Measurements from ENCODE around the gene KLHL36.
"Not testable (repeated sequence)": the region's sequence is repeated elsewhere in the genome, so short reads cannot be mapped to it uniquely, and the experiment has no call there.

KLHL36 gene

GRCh38 chr16:84630446-84631152 lies 17.7 kb upstream of the KLHL36 start:
- Histone ChIP-seq H3K4me3 (IDR thresholded peaks at IDR 0.05; ENCODE audit: insufficient read depth, low read depth, low read length) (no peak overlapping the region), H3K79me2 (ENCODE audit: insufficient read depth, low read depth) (no peaks in the 10 kb centered on the region), H3K4me2 (peak overlapping the region; percentile 30; the same call in 1 of the 2 replicates), H3K4me1 (ENCODE audit: low read depth, poor library complexity, severe bottlenecking) (peaks cover 29% of the 10 kb centered on the region), H3K9ac (no peak overlapping the region), H4K20me1 (ENCODE audit: insufficient read depth) (no peaks in the 10 kb centered on the region), H2AFZ (ENCODE audit: low read depth) (no peak overlapping the region), H3K27me3 (ENCODE audit: insufficient read depth, low read depth) (peaks cover 5% of the 10 kb centered on the region; the same call in 1 of the 2 replicates), H3K27ac (no peak overlapping the region), H3K36me3 (ENCODE audit: insufficient read depth) (no peaks in the 10 kb centered on the region)
- TF ChIP-seq, protein P1, sequence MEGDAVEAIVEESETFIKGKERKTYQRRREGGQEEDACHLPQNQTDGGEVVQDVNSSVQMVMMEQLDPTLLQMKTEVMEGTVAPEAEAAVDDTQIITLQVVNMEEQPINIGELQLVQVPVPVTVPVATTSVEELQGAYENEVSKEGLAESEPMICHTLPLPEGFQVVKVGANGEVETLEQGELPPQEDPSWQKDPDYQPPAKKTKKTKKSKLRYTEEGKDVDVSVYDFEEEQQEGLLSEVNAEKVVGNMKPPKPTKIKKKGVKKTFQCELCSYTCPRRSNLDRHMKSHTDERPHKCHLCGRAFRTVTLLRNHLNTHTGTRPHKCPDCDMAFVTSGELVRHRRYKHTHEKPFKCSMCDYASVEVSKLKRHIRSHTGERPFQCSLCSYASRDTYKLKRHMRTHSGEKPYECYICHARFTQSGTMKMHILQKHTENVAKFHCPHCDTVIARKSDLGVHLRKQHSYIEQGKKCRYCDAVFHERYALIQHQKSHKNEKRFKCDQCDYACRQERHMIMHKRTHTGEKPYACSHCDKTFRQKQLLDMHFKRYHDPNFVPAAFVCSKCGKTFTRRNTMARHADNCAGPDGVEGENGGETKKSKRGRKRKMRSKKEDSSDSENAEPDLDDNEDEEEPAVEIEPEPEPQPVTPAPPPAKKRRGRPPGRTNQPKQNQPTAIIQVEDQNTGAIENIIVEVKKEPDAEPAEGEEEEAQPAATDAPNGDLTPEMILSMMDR (conservative IDR thresholded peaks at IDR 0.05; ENCODE audit: low read depth, low read length): no peak

DNA sequence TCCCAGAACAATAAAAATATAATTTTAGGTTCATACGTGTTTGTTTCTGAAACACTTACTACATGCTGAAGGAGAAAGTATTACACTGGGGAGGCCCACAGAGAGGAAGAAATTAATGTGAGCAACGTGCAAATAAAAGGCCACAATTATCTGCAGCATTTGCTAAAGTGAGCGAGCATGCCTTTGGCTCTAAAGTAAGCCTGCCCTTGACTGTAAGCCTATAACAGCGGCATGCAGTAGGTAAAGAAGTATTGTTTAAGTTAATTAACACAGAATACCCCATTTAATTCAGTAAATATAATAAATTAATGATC lies 17.2 kb upstream of the KLHL36 start:
- no peak overlapping the region for H3K4me3 ChIP-seq (IDR thresholded peaks at IDR 0.05; ENCODE audit: insufficient read depth, low read depth, low read length)
- H4K20me1 ChIP-seq (ENCODE audit: insufficient read depth): no peaks in the 10 kb centered on the region
- H3K27me3 ChIP-seq (ENCODE audit: insufficient read depth, low read depth): peaks cover 5% of the 10 kb centered on the region; the same call in 1 of the 2 replicates
- no peaks in the 10 kb centered on the region for H3K79me2 ChIP-seq (ENCODE audit: insufficient read depth, low read depth)
- H3K4me1 ChIP-seq (ENCODE audit: low read depth, poor library complexity, severe bottlenecking): peaks cover 29% of the 10 kb centered on the region
- TF ChIP-seq, protein P1 (conservative IDR thresholded peaks at IDR 0.05; ENCODE audit: low read depth, low read length): no peak
- no peak overlapping the region for H3K27ac ChIP-seq
- no peak overlapping the region for H2AFZ ChIP-seq (ENCODE audit: low read depth)
- H3K4me2 ChIP-seq: peak overlapping the region; percentile 30; the same call in 1 of the 2 replicates
- H3K36me3 ChIP-seq (ENCODE audit: insufficient read depth): no peaks in the 10 kb centered on the region
- no peak overlapping the region for H3K9ac ChIP-seq

GRCh38 chr16:84631886-84632285 lies 16.4 kb upstream of the KLHL36 start:
- Histone ChIP-seq H3K4me3 (IDR thresholded peaks at IDR 0.05; ENCODE audit: insufficient read depth, low read depth, low read length) (no peak overlapping the region), H3K9ac (no peak overlapping the region), H3K27me3 (ENCODE audit: insufficient read depth, low read depth) (peaks cover 5% of the 10 kb centered on the region; the same call in 1 of the 2 replicates), H3K4me1 (ENCODE audit: low read depth, poor library complexity, severe bottlenecking) (peaks cover 29% of the 10 kb centered on the region), H3K79me2 (ENCODE audit: insufficient read depth, low read depth) (no peaks in the 10 kb centered on the region), H3K27ac (no peak overlapping the region), H3K4me2 (no peak overlapping the region), H4K20me1 (ENCODE audit: insufficient read depth) (no peaks in the 10 kb centered on the region), H2AFZ (ENCODE audit: low read depth) (no peak overlapping the region), H3K36me3 (ENCODE audit: insufficient read depth) (no peaks in the 10 kb centered on the region)
- TF ChIP-seq, protein P1 (conservative IDR thresholded peaks at IDR 0.05; ENCODE audit: low read depth, low read length): no peak

- peaks cover 24% of the 10 kb centered on the region for H3K4me1 ChIP-seq (ENCODE audit: low read depth, poor library complexity, severe bottlenecking)
- not testable (repeated sequence) for H3K9ac ChIP-seq
These were observed 15.4 kb upstream of the KLHL36 start for GRCh38 chr16:84632862-84633261.

GRCh38 chr16:84633622-84634021 lies 14.7 kb upstream of the KLHL36 start:
- Histone ChIP-seq H3K4me2 (no peak overlapping the region), H3K4me3 (IDR thresholded peaks at IDR 0.05; ENCODE audit: insufficient read depth, low read depth, low read length) (no peak overlapping the region), H3K4me1 (ENCODE audit: low read depth, poor library complexity, severe bottlenecking) (peaks cover 17% of the 10 kb centered on the region), H2AFZ (ENCODE audit: low read depth) (no peak overlapping the region), H3K27me3 (ENCODE audit: insufficient read depth, low read depth) (peaks cover 5% of the 10 kb centered on the region; the same call in 1 of the 2 replicates), H3K36me3 (ENCODE audit: insufficient read depth) (no peaks in the 10 kb centered on the region), H3K79me2 (ENCODE audit: insufficient read depth, low read depth) (no peaks in the 10 kb centered on the region), H3K27ac (no peak overlapping the region), H4K20me1 (ENCODE audit: insufficient read depth) (no peaks in the 10 kb centered on the region), H3K9ac (no peak overlapping the region)
- TF ChIP-seq, protein P1 (conservative IDR thresholded peaks at IDR 0.05; ENCODE audit: low read depth, low read length): no peak

More at GRCh38 chr16:84632862-84633261, 15.4 kb upstream of the KLHL36 start:
- not testable (repeated sequence) for H3K36me3 ChIP-seq (ENCODE audit: insufficient read depth); H3K4me3 ChIP-seq (IDR thresholded peaks at IDR 0.05; ENCODE audit: insufficient read depth, low read depth, low read length); H3K27ac ChIP-seq; H3K4me2 ChIP-seq; H4K20me1 ChIP-seq (ENCODE audit: insufficient read depth); H3K27me3 ChIP-seq (ENCODE audit: insufficient read depth, low read depth); H2AFZ ChIP-seq (ENCODE audit: low read depth); H3K79me2 ChIP-seq (ENCODE audit: insufficient read depth, low read depth)
